HG02943 (cell line): ENCODE results near the gene ZFHX3.

Experiments
- ATAC-seq: cut with Tn5 transposase; IDR thresholded peaks from one replicate; pipeline ENCODE4 v1.9.1; 2021; ENCODE audit warnings: mild to moderate bottlenecking, low read depth, moderate library complexity; ENCODE audit not compliant: unreplicated experiment

Gene ZFHX3

GRCh38 chr16:72958522-72959076 lies 89.3 kb downstream of the ZFHX3 start:
- ATAC-seq: no peak

GRCh38 chr16:72957303-72958277 lies 90.3 kb downstream of the ZFHX3 start:
- ATAC-seq: no peak

DNA sequence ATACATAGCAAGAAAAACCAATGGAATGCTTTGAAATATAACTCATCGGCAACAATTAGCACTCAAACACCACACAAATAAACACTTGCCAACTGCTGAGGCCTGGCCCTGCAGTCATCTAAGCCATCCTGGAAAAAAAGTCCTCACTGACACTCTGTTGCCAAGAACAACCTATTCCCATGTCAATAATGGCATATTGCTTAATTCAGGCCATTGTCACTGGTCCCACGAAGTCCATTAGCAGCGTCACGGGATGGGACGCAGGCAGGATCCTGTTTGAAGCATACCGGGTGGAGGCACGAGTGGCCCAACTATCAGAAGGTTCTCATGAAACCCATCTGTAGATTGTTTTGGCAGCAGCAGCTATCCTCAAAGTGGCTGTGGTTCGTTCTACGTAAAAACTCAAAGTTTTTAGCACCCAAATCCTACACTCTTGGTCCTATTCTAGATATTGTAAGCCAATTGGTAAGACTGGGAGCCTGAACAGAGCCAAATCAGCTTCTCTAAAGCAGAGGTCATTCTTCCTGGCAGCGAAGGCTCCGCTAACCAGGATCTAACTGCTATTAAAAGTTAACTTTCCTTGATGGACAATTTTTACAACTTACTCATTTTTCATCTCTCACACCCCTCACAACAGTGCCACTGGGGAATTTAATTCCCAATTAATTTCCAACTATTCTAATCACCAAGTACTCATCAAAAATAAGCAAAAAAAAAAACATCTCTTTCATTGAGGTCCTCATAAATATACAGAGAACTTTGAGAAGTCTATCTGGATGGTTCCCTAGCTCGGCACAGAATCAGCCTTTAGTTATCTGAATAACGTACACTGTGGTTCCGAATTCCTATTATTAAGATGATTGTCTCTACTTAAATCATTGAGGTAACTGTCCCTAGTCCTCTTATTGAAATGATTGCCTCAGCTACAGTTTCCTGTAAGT lies 91.5 kb downstream of the ZFHX3 start:
- no peak for ATAC-seq

- ATAC-seq: no peak
Measured at GRCh38 chr16:72952811-72953271, 95.1 kb downstream of the ZFHX3 start.

GRCh38 chr16:72952404-72952803 lies 95.5 kb downstream of the ZFHX3 start:
- no peak for ATAC-seq

DNA sequence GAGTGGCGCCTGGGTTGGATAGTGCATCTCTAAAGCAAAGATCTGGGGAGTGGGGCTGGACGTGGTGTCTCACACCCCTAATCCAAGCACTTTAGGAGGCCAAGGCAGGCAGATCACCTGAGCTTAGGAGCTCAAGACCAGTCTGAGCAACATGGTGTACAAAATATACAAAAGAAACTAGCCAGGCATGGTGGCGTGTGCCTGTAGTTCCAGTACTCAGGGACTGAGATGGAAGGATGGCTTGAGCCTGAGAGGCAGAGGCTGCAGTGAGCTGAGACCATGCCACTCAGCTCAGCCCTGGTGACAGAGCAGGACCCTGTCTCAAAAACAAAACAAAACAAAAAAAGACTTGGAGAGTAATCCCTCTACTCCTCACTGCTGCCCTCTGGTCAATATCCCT lies 96.0 kb downstream of the ZFHX3 start:
- no peak for ATAC-seq

DNA sequence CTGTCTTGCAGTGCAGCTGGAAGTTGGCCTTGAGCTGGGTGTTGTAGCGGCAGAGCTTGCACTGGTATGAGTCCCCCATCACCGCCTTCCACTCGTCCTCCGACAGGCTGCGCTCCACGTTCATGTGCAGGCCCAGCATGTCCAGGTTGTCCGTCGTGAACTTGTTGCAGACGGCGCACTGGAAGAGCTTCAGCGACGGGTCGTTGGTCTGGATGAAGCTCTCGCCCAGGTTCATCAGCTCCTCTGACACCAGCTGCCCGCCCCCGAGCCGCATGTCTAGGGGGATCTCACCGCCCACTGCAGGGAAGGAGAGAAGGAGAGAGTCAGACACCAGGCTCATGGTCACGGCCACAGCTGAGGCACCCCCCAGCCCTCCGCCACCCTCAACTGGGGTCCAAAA lies 97.3 kb downstream of the ZFHX3 start:
- ATAC-seq: no peak

DNA sequence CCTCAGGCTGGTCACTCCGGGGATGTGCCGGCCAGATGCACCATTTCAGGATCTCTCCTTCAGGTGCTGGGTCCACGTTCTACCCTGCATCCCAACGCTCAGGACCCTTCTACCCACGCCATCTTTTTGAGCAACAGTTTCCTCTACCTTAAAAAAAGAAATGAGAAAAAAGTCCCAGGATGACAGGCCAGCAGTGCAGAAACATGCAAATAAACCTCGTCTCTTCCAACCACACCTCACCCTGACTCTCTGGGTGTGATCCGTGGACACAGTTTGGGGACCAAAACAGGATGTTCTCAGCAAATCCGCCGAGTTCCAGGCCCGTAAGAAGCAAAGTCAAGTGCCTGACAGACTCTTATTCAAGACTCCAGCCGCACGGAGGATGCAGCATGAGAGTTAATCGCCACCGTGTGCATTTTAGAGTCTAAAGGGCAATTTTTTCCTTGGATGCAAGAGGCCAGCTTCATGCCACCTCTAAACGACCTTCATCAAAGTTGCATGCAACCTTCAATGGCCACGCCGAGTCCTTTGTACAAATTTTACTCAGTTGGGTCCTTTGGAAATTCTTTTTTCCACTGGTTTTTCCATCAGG lies 99.6 kb downstream of the ZFHX3 start:
- no peak for ATAC-seq

DNA sequence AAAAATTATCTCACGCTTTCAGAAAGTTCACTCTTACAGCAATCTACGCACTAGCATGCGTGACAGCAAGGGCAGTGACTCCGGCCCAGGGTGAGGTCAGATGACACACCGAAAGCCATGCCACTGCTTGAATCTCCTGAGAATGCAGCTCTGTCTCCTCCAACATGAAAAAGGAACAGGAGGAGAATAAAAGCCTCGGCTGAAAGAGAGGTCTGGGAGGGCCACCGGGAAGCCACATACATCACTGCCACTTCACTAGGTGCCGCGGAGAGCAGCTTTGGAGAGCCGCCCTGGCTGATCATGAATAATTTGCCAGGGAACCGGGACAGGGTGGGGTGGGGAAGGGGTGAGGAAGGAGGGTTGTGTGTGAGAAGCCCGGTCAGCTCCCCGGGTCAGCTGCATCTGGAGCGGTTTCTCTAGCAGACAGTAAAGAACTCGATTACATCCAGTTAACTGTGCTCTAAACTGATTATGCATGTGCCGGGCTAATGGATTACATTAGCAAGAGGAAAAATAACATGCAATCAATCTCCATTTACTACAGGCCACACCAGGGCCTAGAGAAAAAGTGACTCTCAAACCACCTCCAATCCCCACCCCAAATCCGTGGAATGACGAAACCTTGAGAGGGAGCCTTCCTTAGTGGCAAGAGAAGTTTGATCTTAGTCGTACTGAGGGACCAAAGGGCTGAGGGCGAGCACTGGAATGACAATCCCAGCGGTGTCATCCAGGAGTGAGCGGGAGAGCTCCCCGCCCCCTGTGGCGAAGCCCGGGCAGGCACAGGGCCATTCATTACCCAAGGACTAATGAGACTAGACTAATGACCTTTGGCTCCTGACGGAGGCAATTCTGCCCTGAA lies 100.3 kb downstream of the ZFHX3 start:
- no peak for ATAC-seq

- ATAC-seq: no peak
Measured at GRCh38 chr16:72946474-72947194, 101.3 kb downstream of the ZFHX3 start.

DNA sequence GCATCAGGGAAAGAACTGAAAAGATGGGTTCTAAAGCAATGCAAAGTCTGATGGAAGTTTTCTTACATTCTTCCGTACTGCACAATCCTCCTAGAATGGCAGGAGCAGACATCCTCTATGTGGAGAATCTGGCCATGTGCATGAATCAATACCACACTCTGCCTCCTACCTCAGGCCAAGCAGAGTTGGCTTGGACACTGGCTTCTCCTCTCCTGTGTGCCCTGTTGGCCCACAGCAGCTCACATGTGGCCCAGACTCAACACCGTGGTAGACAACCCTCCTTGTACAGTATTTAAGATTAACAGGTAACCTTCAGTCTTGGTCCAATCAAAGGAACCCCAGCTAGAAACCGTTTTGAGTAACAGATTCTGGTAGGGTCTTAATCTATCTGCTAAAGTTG lies 101.9 kb downstream of the ZFHX3 start:
- ATAC-seq: no peak

GRCh38 chr16:72945611-72946010 lies 102.3 kb downstream of the ZFHX3 start:
- no peak for ATAC-seq

DNA sequence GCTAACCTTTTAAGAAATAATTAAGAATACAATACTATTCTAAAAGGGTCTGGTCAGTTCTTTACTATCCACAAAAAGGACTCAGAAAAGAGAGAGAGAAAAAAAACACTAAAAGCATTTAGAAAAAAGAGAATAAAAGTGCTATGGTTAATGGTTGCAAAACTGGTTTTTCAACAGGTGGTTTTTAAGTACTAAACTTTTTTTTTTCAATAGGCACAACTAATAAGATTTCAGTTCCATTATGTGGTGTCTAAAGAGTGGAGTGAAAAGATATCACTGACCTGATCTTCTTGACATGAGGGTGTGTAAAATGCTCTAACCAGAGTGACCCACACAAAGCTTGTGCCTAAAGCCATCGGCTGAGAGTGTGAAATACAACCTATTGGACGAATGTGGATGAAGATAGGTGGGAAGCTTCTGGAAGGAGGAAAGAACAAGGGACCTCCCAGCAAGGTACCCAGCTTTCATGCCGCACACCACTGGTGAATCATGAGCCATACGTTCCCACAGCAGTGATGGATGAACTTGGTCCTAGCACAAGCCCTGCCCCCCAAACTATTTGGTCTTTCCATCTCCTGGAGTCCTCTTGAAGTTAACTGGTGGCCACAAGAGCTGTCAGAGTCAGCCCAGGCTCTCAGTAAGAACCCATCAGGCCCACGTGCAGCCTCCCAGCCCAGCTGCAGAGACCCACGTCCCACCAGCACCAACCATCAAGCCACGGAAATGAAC lies 103.0 kb downstream of the ZFHX3 start:
- no peak for ATAC-seq

- no peak for ATAC-seq
Measured at GRCh38 chr16:72942021-72942420, 105.9 kb downstream of the ZFHX3 start.

DNA sequence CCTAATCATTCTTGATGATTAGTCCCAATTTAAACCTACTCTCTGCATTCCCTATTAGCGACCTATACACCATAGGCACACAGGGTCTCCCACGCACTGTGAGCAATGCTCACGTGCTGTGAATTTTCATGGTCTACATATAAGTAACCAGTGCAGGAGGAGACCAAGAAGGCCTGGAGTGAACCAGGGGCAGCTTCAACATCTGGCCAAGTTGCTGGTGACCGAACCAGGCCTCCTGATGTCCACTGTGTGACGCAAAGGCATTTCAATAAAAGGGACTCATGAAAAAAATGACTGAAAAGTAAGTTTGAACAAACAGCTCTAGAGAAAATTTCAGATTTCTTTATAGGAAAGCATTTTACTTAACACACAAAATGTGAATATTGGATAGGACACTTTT lies 107.0 kb downstream of the ZFHX3 start:
- ATAC-seq: no peak

- no peak for ATAC-seq
Measured at GRCh38 chr16:72939247-72939646, 108.7 kb downstream of the ZFHX3 start.

GRCh38 chr16:72938795-72939164 lies 109.1 kb downstream of the ZFHX3 start:
- no peak for ATAC-seq
